Activated CD8-positive, alpha-beta memory T cell treated with anti-CD3 and anti-CD28 coated beads, Interleukin-2, amount 10 ng/mL, durations not matched to agents 7 days and 5 days (primary cell): ENCODE measurements around the gene NEURL3. TPM values are rescaled to one million over a fixed set of nuclear protein-coding genes. Genes with fewer than 3 reads are reported as not detected.

ENCODE experiments used
- ATAC-seq: fragments of 150-1000 bp; cut with Tn5 transposase; one replicate; pipeline ENCODE4 v1.10.0; 2021; ENCODE audit warnings: moderate library complexity
- CTCF ChIA-PET: fragments of 350-600 bp; sonication (Branson Sonifier 250); formaldehyde crosslinking; loops from one replicate; lab custom pipeline; 2021; ENCODE audit warnings: antibody characterized with exemption; lab: Charles Lee
- DNase-seq: peaks from one replicate; pipeline ENCODE4 v3.0.0-alpha.2; 2020
- H3K27ac Mint-ChIP-seq: one replicate; pipeline ENCODE4 v1.8.0; 2021; ENCODE audit warnings: mild to moderate bottlenecking, mixed read lengths
- H3K27me3 Mint-ChIP-seq: one replicate; pipeline ENCODE4 v1.8.0; 2021; ENCODE audit warnings: mixed read lengths
- H3K36me3 Mint-ChIP-seq: one replicate; pipeline ENCODE4 v1.8.0; 2021; ENCODE audit warnings: mild to moderate bottlenecking, mixed read lengths
- H3K4me1 Mint-ChIP-seq: one replicate; pipeline ENCODE4 v1.8.0; 2021; ENCODE audit warnings: mixed read lengths
- H3K4me3 Mint-ChIP-seq: one replicate; pipeline ENCODE4 v1.8.0; 2021; ENCODE audit warnings: mild to moderate bottlenecking, moderate library complexity, mixed read lengths
- H3K9me3 Mint-ChIP-seq: one replicate; pipeline ENCODE4 v1.8.0; 2022; ENCODE audit warnings: low read depth, mixed read lengths
- total RNA-seq, 2 experiments: library from RNA; stranded (reverse); gene quantifications; one replicate each; pipeline ENCODE4 v1.2.3, GENCODE V29; 2021

Gene NEURL3
- total RNA-seq, 2 experiments from 2014 or later: 0.38 to 0.52 TPM

GRCh38 chr2:96529376-96530143 lies 24.4 kb upstream of the NEURL3 start:
- ATAC-seq (no peak), DNase-seq (no peak)
- H3K36me3 Mint-ChIP-seq: no peaks in the 10 kb centered on the region
- CTCF ChIA-PET: interaction anchor here (1.4 to 7.6 kb wide), 4 partner anchors 10 to 121 kb away, joined by 4 to 70 read pairs (median 11); partner anchors contain the start of gene ARID5A
- peaks cover 91% of the 10 kb centered on the region for H3K4me1 Mint-ChIP-seq
- H3K9me3 Mint-ChIP-seq: no peaks in the 10 kb centered on the region
- H3K27me3 Mint-ChIP-seq: no peaks in the 10 kb centered on the region
- peak overlapping the region; percentile 68 for H3K27ac Mint-ChIP-seq
- H3K4me3 Mint-ChIP-seq: no peak overlapping the region

GRCh38 chr2:96528700-96529375 lies 23.7 kb upstream of the NEURL3 start:
- CTCF ChIA-PET: interaction anchor here (0.7 to 7.6 kb wide), 9 partner anchors 11 to 190 kb away, joined by 3 to 70 read pairs (median 4); partner anchors contain the start of gene ARID5A
- H3K4me1 Mint-ChIP-seq: peaks cover 93% of the 10 kb centered on the region

GRCh38 chr2:96528006-96528699 lies 23.0 kb upstream of the NEURL3 start:
- peak overlapping the region; percentile 65 for H3K4me3 Mint-ChIP-seq
- DNase-seq: peak; percentile 76
- H3K9me3 Mint-ChIP-seq: no peaks in the 10 kb centered on the region
- H3K4me1 Mint-ChIP-seq: peaks cover 94% of the 10 kb centered on the region
- H3K27me3 Mint-ChIP-seq: no peaks in the 10 kb centered on the region
- H3K27ac Mint-ChIP-seq: peak overlapping the region; percentile 88
- CTCF ChIA-PET: interaction anchor here (0.7 to 7.6 kb wide), 9 partner anchors 11 to 189 kb away, joined by 3 to 70 read pairs (median 4); partner anchors contain the start of gene ARID5A
- ATAC-seq: peak; percentile 9
- no peaks in the 10 kb centered on the region for H3K36me3 Mint-ChIP-seq

More at GRCh38 chr2:96528700-96529375, 23.7 kb upstream of the NEURL3 start:
- Mint-ChIP-seq H3K36me3 (no peaks in the 10 kb centered on the region), H3K9me3 (no peaks in the 10 kb centered on the region), H3K27ac (peak overlapping the region; percentile 88), H3K4me3 (peak overlapping the region; percentile 65), H3K27me3 (no peaks in the 10 kb centered on the region)
- ATAC-seq (no peak), DNase-seq (no peak)

GRCh38 chr2:96527286-96528005 lies 22.3 kb upstream of the NEURL3 start:
- CTCF ChIA-PET: interaction anchor here (0.6 to 7.6 kb wide), 12 partner anchors 8 to 224 kb away, joined by 3 to 70 read pairs (median 4); partner anchors contain the start of gene ARID5A
- Mint-ChIP-seq H3K9me3 (no peaks in the 10 kb centered on the region), H3K4me3 (peak overlapping the region; percentile 65), H3K36me3 (no peaks in the 10 kb centered on the region), H3K27me3 (no peaks in the 10 kb centered on the region), H3K4me1 (peaks cover 94% of the 10 kb centered on the region), H3K27ac (peak overlapping the region; percentile 88)
- DNase-seq: peak; percentile 88
- ATAC-seq: peak; percentile 43

GRCh38 chr2:96526615-96527285 lies 21.6 kb upstream of the NEURL3 start:
- CTCF ChIA-PET: interaction anchor here (0.6 to 7.6 kb wide), 9 partner anchors 9 to 223 kb away, joined by 3 to 70 read pairs (median 4); partner anchors contain the start of gene ARID5A
- DNase-seq (no peak), ATAC-seq (no peak)
- H3K4me3 Mint-ChIP-seq: peak overlapping the region; percentile 43
- H3K36me3 Mint-ChIP-seq: no peaks in the 10 kb centered on the region
- no peaks in the 10 kb centered on the region for H3K9me3 Mint-ChIP-seq
- peaks cover 93% of the 10 kb centered on the region for H3K4me1 Mint-ChIP-seq
- no peaks in the 10 kb centered on the region for H3K27me3 Mint-ChIP-seq
- H3K27ac Mint-ChIP-seq: peak overlapping the region; percentile 75

GRCh38 chr2:96526101-96526591 lies 21.0 kb upstream of the NEURL3 start:
- peaks cover 93% of the 10 kb centered on the region for H3K4me1 Mint-ChIP-seq
- no peaks in the 10 kb centered on the region for H3K27me3 Mint-ChIP-seq
- peak overlapping the region; percentile 32 for H3K27ac Mint-ChIP-seq
- DNase-seq (no peak), ATAC-seq (no peak)
- no peaks in the 10 kb centered on the region for H3K9me3 Mint-ChIP-seq
- H3K4me3 Mint-ChIP-seq: no peak overlapping the region
- no peaks in the 10 kb centered on the region for H3K36me3 Mint-ChIP-seq
- CTCF ChIA-PET: interaction anchor here (0.8 to 7.6 kb wide), 6 partner anchors 9 to 119 kb away, joined by 3 to 70 read pairs (median 5); partner anchors contain the start of gene ARID5A

GRCh38 chr2:96525211-96525507 lies 20.0 kb upstream of the NEURL3 start:
- no peaks in the 10 kb centered on the region for H3K27me3 Mint-ChIP-seq
- DNase-seq (no peak), ATAC-seq (no peak)
- CTCF ChIA-PET: interaction anchor here (0.8 to 7.6 kb wide), 4 partner anchors 9 to 118 kb away, joined by 3 to 70 read pairs (median 20); partner anchors contain the start of gene ARID5A
- no peak overlapping the region for H3K4me3 Mint-ChIP-seq
- no peaks in the 10 kb centered on the region for H3K36me3 Mint-ChIP-seq
- H3K9me3 Mint-ChIP-seq: no peaks in the 10 kb centered on the region
- peak overlapping the region; percentile 75 for H3K27ac Mint-ChIP-seq
- peaks cover 87% of the 10 kb centered on the region for H3K4me1 Mint-ChIP-seq

- Mint-ChIP-seq H3K4me3 (peak overlapping the region; percentile 54), H3K27ac (peak overlapping the region; percentile 75), H3K27me3 (no peaks in the 10 kb centered on the region), H3K4me1 (peaks cover 82% of the 10 kb centered on the region), H3K36me3 (no peaks in the 10 kb centered on the region), H3K9me3 (no peaks in the 10 kb centered on the region)
- peak; percentile 63 for ATAC-seq
- DNase-seq: peak; percentile 71
- CTCF ChIA-PET: interaction anchor here (0.8 to 7.6 kb wide), 6 partner anchors 10 to 118 kb away, joined by 3 to 70 read pairs (median 8); partner anchors contain the start of gene ARID5A
Observed at GRCh38 chr2:96524482-96525210, 19.5 kb upstream of the NEURL3 start.

- CTCF ChIA-PET: interaction anchor here (1.0 to 7.6 kb wide), 7 partner anchors 10 to 117 kb away, joined by 3 to 70 read pairs (median 7); partner anchors contain the start of gene ARID5A
- H3K27me3 Mint-ChIP-seq: no peaks in the 10 kb centered on the region
- H3K4me1 Mint-ChIP-seq: peaks cover 74% of the 10 kb centered on the region
- H3K27ac Mint-ChIP-seq: peak overlapping the region; percentile 75
- peaks cover 1% of the 10 kb centered on the region for H3K36me3 Mint-ChIP-seq
- peak; percentile 56 for ATAC-seq
- H3K4me3 Mint-ChIP-seq: peak overlapping the region; percentile 54
- no peak for DNase-seq
- H3K9me3 Mint-ChIP-seq: no peaks in the 10 kb centered on the region
Observed at GRCh38 chr2:96523659-96524481, 18.7 kb upstream of the NEURL3 start.

GRCh38 chr2:96522304-96523203 lies 17.4 kb upstream of the NEURL3 start:
- no peak for ATAC-seq
- Mint-ChIP-seq H3K27ac (peak overlapping the region; percentile 36), H3K9me3 (peaks cover 2% of the 10 kb centered on the region), H3K27me3 (no peaks in the 10 kb centered on the region), H3K36me3 (peaks cover 5% of the 10 kb centered on the region), H3K4me3 (no peak overlapping the region), H3K4me1 (peaks cover 61% of the 10 kb centered on the region)
- CTCF ChIA-PET: interaction anchor here (1.9 to 7.6 kb wide), 4 partner anchors 13 to 115 kb away, joined by 7 to 70 read pairs (median 20); partner anchors contain the start of gene ARID5A
- DNase-seq: no peak
